GM18505 (cell line): ENCODE measurements around the gene EI24.
A peak's percentile ranks its signal among the peaks of the same experiment; 100 is the strongest.

Experiments
- ATAC-seq: cut with Tn5 transposase; IDR thresholded peaks from one replicate; pipeline ENCODE4 v1.9.1; 2021; ENCODE audit not compliant: unreplicated experiment
- POLR2A ChIP-seq: IDR thresholded peaks from 4 replicates; pipeline ENCODE4 v1.6.1; 2011; ENCODE audit warnings: borderline replicate concordance; ENCODE audit not compliant: insufficient read depth, insufficient read length; ENCODE audit errors: extremely low read depth

EI24 gene

DNA sequence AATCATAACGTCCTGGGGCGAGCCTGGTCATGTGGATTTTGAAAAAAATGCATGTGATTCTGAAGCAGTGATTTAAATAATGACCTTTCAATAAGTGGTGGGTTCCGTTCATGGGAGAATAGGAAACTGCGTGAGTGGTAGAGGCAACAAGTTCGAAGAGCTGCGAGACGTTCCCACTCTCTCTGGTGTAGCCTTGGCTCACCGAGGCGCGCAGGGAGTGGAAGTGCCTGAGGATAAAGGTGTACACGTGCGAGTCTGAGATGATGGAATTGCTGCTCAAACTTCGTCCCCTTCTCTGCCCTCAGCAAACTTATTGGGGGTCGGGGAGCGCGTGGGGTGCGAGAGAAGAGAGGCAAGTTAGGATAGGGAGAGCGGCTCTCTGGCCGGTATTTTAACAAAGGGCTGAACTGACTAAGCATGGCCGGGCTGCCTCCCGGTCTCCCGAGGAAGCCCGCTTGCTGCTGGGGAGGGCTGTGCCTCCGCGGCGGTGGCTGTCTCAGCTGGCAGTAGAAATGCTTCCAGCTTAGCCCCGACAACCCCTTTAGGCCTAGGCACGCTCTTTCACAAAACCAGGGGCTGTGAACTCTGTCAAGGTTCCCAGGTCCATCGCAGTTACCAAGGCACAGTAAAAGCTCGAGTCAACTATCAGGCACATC is 22.5 kb downstream of the EI24 start:
- ATAC-seq: peak; percentile 28
- no peak for TF ChIP-seq POLR2A

DNA sequence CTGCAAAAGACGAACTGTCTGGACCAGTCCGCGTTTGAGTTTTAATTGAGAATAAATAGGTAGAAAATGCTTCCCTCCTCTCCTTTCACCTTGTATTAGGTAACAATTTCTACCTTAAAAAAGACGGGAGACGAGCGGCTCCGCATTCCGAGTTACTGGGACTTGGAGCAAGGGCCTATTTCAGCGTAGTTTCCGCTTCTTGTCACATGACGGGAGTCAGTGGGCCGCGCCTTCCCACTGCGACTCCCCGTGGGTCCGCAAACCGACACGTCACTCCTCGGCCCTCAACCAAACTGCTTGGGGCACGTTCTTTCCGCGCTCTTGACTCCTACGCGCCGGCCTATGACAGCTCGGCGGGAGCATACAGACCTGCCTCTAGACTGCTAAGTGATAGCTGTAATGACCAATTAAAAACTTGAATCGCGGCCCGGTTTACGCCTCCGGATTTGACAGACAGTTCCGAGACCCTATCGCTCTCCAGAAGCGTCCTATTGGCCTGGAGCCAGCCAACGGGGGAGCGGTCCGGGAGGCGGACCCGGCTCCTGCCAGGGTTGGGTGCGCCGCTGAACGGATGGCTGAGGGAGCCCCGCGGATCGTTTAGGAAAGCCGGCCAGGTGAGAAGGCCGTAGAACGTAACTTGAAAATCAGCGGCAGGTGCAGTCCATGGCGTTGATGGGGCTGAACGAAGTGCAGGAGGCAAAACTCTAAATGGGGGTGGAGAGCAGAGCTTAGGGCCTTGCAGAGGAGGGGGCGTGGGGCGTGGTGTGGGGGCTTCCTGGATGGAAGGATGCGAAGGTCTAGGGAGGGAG is 23.2 kb downstream of the EI24 start, which contains the start of gene STT3A:
Gene STT3A (plus strand): TSS at position 548 of the 809 bp plus-strand sequence. CDS start 3,064 bp downstream, outside the sequence.
- TF ChIP-seq POLR2A: peak; percentile 86
- peak; percentile 97 for ATAC-seq

DNA sequence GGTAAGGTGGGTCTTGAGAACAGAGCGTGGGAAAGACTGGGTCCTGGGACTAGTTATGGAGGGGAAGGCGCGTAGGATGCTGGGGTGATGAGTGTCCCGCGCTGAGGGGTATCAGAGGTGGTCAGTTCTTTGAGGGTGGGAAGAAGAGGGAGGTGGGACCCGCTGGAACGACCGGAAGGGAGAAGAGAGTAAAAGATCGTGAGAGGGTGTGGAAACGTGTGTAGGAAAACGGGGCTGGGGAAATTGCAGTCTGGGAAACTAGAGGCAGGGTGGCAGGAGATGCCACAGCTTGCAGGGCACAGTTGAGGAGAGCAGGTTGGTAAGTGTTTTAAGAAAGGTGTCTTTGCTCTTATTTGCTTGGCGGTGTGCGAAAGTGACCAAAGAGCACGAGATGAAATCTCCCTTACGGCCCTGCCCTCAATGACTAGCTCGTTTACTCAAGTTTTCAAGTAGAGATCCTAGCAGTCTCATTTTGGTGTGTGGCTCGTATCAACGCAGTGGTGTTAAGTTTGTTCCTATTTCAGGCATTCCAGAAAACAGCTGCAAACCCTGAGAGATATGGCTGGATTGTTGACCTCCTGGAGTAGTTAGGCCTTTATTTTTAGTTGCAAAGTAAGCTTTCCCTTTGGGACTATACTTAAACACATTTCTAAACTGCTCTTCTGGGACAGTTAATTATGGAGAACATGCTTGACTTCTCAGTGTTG is 24.0 kb downstream of the EI24 start:
- ATAC-seq: no peak
- no peak for TF ChIP-seq POLR2A

DNA sequence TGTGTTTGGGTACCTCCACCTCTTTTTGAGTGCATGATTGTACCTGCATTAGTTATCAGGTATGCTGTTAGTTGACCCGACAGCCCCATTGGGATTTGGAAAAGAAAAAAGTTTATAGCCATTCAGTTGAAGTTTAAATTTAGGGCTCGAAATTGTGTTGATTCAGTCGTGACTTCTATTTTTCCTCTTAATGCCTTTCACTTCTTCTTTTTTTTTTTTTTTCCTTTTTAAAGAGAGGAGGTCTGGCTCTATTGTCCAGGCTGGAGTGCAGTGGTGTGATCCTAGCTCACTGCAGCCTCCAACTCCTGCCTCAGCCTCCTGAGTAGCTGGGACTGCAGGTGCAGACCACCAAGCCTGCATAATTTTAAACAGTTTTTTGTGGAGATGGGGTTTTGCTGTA is 25.7 kb downstream of the EI24 start:
- TF ChIP-seq POLR2A: no peak
- no peak for ATAC-seq

DNA sequence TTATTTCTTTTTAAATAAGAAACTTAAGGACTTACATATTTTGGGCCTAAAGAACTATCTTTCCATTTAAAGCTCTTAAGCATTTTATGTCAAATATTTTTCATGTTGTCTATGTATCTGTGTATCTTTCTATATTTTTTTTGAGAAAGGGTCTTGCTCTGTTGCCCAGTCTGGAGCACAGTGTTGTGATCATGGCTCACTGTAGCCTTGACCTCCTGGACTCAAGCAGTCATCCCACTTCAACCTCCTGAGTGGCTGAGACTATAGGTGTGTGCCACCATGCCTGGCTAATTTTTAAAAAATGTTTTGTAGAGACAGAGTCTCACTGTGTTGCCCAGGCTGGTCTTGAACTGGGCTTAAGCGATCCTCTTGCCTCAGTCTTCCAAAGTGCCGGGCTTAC is 31.4 kb downstream of the EI24 start:
- TF ChIP-seq POLR2A: no peak
- ATAC-seq: no peak

DNA sequence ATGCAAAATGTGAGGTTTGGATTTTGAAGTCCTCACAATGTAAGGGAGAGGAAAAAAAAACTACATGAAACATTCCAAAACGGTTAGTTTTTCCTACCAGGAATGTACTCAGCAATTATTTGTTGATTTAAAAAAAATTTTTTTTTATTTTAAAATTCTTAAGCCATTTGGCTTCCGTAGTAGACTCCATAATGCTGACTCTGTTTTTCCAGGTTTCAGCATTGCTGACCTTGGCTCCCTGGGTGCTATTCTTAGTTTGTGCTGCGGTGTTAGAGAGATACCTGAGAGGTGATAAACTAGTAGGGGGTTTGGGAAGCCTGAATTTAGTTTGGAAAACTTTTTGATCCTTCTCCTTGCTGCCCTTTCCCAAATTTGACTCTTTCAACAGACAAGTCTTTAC is 33.9 kb downstream of the EI24 start:
- ATAC-seq: no peak
- TF ChIP-seq POLR2A: no peak

DNA sequence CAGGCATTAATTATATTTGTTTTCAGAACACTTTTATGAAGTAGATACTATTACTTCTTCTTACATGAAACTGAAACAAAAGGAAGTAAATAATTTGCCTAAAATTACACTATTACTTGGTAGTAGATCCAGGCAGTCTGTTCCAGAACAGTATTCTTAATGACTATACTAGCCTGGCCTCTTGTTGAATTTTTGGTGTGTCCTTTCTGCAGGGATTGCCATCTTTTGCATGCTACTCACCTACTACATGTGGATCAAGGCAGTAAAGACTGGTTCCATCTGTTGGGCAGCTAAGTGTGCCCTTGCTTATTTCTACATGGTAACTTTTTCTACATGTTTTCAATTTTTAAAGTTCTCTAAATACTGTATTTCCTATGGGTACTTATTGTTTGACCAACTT is 36.1 kb downstream of the EI24 start:
- no peak for TF ChIP-seq POLR2A
- no peak for ATAC-seq

DNA sequence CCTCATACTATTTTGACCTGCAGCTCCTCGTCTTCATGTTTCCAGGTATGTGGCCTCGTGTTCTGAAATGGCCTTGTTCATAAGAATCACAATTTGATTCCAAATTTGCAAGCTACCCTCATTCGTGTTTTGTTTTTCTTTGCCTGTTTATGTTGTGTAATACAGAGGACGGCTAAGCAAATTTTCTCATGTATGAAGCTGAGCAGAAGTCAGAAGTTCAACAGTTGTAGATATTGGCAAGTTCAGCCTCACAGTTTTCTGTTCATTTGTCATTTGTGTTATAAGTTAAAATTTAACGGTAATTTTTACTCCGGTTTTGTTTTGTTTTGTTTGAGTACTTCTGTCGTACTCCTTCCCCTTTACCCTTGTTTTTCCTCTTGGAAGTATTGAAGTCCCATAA is 40.3 kb downstream of the EI24 start:
- ATAC-seq: no peak

DNA sequence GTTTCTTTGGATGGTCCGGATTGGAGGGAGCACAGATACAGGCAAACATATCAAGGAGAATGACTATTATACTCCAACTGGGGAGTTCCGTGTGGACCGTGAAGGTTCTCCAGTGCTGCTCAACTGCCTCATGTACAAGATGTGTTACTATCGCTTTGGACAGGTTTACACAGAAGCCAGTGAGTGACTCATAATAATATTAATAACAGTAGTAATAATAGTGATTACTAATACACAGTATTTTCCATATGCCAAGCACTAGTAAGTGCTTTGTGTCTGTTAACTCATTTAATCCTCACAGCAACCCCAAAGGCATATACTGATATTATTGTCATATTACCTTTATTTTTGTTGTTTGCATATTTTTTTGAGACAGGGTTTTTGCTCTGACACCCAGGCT is 49.1 kb downstream of the EI24 start:
- ATAC-seq: no peak
- no peak for TF ChIP-seq POLR2A

More for the DNA sequence above, 40.3 kb downstream of the EI24 start:
- no peak for TF ChIP-seq POLR2A

DNA sequence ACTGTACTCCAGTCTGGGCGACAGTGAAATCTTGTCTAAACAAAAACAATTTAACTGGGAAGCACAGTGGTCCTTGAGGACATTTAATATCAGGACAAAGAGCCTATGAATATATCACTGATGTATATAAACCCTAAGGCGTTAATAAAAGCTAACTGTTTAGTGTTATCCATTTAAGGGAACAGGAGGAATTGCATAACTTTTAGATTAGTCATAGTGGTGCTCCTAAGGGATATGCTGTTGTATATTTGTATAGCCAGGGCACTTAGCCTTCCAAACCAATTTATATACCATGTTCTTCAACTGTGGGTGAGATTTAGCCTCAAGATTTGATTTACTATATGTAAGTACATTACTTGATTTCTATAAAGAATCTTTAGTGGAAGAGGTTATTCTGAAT is 52.7 kb downstream of the EI24 start:
- no peak for ATAC-seq

DNA sequence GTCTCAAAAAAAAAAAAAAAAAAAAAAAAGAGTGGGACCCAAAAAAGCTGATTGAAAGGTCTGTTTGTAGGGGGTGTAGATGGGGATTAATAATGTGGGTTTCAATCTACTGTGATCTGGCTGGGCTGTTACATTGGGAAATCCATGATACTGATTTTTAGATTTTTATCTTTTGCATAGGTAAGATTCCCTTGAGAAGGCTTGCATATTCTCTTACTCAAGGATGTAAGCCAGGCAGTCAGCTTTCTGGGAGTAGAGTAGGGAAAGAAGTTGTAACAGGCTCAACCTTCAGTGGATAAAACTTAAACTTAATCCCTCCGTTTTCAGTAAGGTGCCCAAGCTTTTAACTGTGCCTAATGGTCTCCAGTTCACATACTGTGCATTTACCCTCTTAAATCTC is 53.8 kb downstream of the EI24 start:
- no peak for ATAC-seq
- TF ChIP-seq POLR2A: no peak

More for the DNA sequence above, 52.7 kb downstream of the EI24 start:
- TF ChIP-seq POLR2A: no peak

DNA sequence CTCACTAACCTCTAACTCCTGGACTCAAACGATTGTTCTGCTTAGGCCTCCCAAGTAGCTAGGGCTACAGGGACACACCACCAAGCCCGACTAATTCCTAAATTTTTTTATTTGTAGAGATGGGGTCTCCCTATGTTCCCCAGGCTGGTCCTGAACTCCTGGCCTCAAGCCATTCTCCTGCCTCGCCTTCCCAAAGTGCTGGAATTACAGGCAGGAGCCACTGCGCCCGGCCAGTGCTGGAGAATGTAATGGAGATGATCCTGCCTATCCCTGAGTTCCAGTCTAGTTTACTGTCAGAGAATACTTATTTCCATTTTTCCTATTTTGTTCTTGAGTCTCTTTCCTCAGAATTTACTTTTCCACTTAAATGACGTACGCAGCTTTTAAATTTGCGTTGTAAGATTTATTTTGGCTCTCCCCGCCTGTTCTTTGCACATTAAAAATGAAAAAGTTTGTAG is 55.5 kb downstream of the EI24 start, which contains the start of gene CHEK1:
Gene CHEK1 (plus strand): TSS at position 408 of the 458 bp plus-strand sequence. CDS start 1,606 bp downstream, outside the sequence.
- ATAC-seq: no peak
- TF ChIP-seq POLR2A: no peak

DNA sequence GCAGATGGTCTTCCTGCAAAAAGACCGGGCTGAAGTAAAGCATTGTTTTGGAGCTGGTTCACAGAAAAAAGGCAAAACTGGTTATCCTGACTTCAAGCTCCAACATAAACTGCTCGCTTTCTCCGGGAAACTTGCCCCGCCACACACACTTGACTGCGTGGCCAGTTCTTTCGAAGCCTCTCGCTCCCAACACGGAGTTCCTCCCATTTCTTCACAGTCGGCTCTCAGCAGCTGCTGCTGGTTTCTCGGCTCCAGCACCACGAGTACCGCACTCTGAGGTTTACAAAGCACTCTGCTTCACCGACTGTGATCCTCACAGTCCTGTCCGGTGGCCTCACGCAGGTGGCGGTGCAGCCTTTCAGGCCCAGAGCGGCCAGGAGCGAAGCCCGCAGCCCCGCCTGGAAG is 56.0 kb downstream of the EI24 start:
- TF ChIP-seq POLR2A: no peak
- ATAC-seq: no peak
